CD4-positive, alpha-beta T cell treated with Interleukin-6 at 100 ng/mL for 8 hours (primary cell): ENCODE measurements around the gene MAN1B1.

Experiments
- DNase-seq: peaks from one replicate; pipeline ENCODE4 v3.0.0-alpha.2; 2020; ENCODE audit warnings: mixed read lengths, low spot score

The MAN1B1 gene

GRCh38 chr9:137146527-137146918 lies 59.7 kb downstream of the MAN1B1 start:
- no peak for DNase-seq

- DNase-seq: no peak
These were observed 60.5 kb downstream of the MAN1B1 start for GRCh38 chr9:137147091-137147792.

- DNase-seq: no peak
These were observed 61.0 kb downstream of the MAN1B1 start for GRCh38 chr9:137147793-137148160.

GRCh38 chr9:137148242-137148641 lies 61.5 kb downstream of the MAN1B1 start:
- no peak for DNase-seq

- DNase-seq: no peak
These were observed 61.9 kb downstream of the MAN1B1 start for GRCh38 chr9:137148661-137149060.

GRCh38 chr9:137149363-137149762 lies 62.6 kb downstream of the MAN1B1 start:
- DNase-seq: no peak

GRCh38 chr9:137149942-137150616 lies 63.3 kb downstream of the MAN1B1 start:
- no peak for DNase-seq

GRCh38 chr9:137150617-137151457 lies 64.1 kb downstream of the MAN1B1 start:
- DNase-seq: peak; percentile 14

- no peak for DNase-seq
These were observed 66.1 kb downstream of the MAN1B1 start for GRCh38 chr9:137152844-137153405.

- peak; percentile 32 for DNase-seq
These were observed 70.0 kb downstream of the MAN1B1 start for GRCh38 chr9:137156567-137157375.

- DNase-seq: no peak
These were observed 71.0 kb downstream of the MAN1B1 start for GRCh38 chr9:137157618-137158415.

- no peak for DNase-seq
These were observed 71.8 kb downstream of the MAN1B1 start for GRCh38 chr9:137158625-137159024.
